Testis (tissue), 2 donors: Measurements from ENCODE around the gene MAN1B1.
A peak's percentile ranks its signal among the peaks of the same experiment; 100 is the strongest.

ENCODE experiments used
- POLR2A ChIP-seq: fragments of 450-650 bp; IDR thresholded peaks from one replicate; pipeline ENCODE4 v1.6.1; 2017; ENCODE audit warnings: antibody characterized with exemption, mild to moderate bottlenecking, moderate library complexity
- TF ChIP-seq, protein P1 (sequence below), 3 experiments: fragments of 450-650 bp in 2 of 3; fragments of 200-600 bp in 1 of 3; sonication (generic) in 1 of 3; IDR thresholded peaks; one replicate each; pipeline ENCODE4 v1.5.1; 2016 to 2019; ENCODE audit warnings: antibody characterized with exemption in 3 of 3, mild to moderate bottlenecking in 2 of 3, moderate library complexity in 1 of 3

DNA sequence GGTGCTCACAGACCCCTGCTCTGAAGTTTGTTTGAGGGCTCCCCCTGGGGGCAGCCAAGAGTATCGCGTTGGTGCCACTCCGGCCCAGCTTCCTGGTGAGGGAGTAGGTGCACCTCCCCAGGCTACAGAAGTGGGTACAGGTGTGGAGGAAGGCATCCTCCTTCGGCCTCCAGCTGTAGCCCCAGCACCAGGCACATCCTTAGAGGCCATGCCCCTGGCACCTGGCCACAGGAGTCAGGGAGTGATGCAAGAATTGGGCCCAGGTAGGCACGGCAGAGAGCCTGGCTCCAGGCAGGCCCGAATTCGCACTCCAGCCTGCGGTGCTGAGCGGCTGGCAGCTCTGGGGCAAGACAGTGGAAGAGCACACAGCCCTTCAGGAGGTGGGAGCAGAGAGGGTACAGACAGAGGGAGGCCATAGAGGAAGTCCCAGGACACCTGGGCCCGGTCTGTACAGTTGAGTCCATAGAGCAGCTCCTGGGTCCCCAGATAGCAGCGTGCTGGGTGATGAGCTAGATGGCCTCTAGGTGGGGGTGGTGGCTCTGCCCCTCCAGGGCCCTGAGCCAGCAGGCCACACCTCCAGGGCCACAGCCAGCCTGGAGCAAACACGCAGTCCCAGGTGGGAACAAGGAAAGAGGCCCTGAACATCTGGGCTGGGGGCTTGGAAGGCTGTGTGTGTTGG, 18.8 kb upstream of the MAN1B1 start:
- TF ChIP-seq, protein P1, sequence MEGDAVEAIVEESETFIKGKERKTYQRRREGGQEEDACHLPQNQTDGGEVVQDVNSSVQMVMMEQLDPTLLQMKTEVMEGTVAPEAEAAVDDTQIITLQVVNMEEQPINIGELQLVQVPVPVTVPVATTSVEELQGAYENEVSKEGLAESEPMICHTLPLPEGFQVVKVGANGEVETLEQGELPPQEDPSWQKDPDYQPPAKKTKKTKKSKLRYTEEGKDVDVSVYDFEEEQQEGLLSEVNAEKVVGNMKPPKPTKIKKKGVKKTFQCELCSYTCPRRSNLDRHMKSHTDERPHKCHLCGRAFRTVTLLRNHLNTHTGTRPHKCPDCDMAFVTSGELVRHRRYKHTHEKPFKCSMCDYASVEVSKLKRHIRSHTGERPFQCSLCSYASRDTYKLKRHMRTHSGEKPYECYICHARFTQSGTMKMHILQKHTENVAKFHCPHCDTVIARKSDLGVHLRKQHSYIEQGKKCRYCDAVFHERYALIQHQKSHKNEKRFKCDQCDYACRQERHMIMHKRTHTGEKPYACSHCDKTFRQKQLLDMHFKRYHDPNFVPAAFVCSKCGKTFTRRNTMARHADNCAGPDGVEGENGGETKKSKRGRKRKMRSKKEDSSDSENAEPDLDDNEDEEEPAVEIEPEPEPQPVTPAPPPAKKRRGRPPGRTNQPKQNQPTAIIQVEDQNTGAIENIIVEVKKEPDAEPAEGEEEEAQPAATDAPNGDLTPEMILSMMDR (IDR thresholded peaks at IDR 0.05): peak; percentile 69 to 80 (median 72)
- TF ChIP-seq POLR2A: no peak
